ENCODE data around the gene ELMO2.

DNA sequence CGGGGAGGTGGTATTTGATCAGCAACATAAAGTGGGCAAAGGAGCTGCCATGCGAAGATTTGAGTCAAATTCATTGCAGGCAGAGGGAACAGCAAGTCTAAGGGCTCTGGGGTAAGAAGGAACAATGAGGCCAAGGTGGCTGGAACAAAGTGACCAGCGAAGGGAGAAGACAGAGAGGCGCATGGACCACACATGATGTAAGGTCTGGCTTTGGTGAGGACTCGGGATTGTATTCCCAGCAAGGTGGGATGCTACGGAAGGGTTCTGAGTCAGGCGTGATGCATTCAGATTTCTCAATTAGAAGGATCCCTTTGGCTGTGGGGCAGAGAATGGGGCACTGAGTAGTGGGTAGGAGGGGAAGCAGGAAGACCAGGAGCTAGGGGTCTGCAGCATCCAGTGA lies 67.4 kb downstream of the ELMO2 start:
- TF ChIP-seq, protein P1, sequence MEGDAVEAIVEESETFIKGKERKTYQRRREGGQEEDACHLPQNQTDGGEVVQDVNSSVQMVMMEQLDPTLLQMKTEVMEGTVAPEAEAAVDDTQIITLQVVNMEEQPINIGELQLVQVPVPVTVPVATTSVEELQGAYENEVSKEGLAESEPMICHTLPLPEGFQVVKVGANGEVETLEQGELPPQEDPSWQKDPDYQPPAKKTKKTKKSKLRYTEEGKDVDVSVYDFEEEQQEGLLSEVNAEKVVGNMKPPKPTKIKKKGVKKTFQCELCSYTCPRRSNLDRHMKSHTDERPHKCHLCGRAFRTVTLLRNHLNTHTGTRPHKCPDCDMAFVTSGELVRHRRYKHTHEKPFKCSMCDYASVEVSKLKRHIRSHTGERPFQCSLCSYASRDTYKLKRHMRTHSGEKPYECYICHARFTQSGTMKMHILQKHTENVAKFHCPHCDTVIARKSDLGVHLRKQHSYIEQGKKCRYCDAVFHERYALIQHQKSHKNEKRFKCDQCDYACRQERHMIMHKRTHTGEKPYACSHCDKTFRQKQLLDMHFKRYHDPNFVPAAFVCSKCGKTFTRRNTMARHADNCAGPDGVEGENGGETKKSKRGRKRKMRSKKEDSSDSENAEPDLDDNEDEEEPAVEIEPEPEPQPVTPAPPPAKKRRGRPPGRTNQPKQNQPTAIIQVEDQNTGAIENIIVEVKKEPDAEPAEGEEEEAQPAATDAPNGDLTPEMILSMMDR (IDR thresholded peaks at IDR 0.05), result no peak
- no peak for TF ChIP-seq POLR2A (IDR thresholded peaks at IDR 0.05)
